Spleen (tissue), 11 donors: ENCODE data around the gene LDHD. TPM values are rescaled to one million over a fixed set of nuclear protein-coding genes. Genes with fewer than 3 reads are reported as not detected.

ENCODE experiments used
- DNase-seq: peaks from one replicate; pipeline ENCODE4 v3.0.0-alpha.2; 2020
- H3K27ac ChIP-seq, 8 donors: fragments of 200-600 bp; sonication (generic) in 7 of 8; 1 replicate in 4 of 8; 2 replicates in 4 of 8; pipeline versions ENCODE4 v1.5.0 to v1.8.0; 2016 to 2021; ENCODE audit warnings: inconsistent platforms in 4 of 8, mild to moderate bottlenecking in 4 of 8, moderate library complexity in 1 of 8
- H3K27me3 ChIP-seq, 7 donors: fragments of 200-600 bp; sonication (generic) in 6 of 7; replicated peaks in 1 of 7; 1 replicate in 4 of 7; 2 replicates in 3 of 7; pipeline versions ENCODE4 v1.5.0 to v1.8.0; 2016 to 2021; ENCODE audit warnings: inconsistent platforms in 3 of 7, mild to moderate bottlenecking in 1 of 7
- H3K36me3 ChIP-seq, 6 donors: fragments of 200-600 bp; sonication (generic) in 5 of 6; 1 replicate in 4 of 6; 2 replicates in 2 of 6; pipeline versions ENCODE4 v1.5.0 to v1.8.0; 2016 to 2021; ENCODE audit warnings: inconsistent platforms in 2 of 6
- H3K4me1 ChIP-seq, 6 donors: fragments of 200-600 bp; sonication (generic) in 5 of 6; 1 replicate in 3 of 6; 2 replicates in 3 of 6; pipeline versions ENCODE4 v1.5.0 to v1.8.0; 2016 to 2021; ENCODE audit warnings: inconsistent platforms in 3 of 6
- H3K4me3 ChIP-seq, 8 donors: fragments of 200-600 bp; sonication (generic) in 7 of 8; 1 replicate in 4 of 8; 2 replicates in 4 of 8; pipeline versions ENCODE4 v1.5.0 to v1.8.0; 2016 to 2021; ENCODE audit warnings: inconsistent platforms in 4 of 8, mild to moderate bottlenecking in 4 of 8, moderate library complexity in 2 of 8
- H3K9me3 ChIP-seq, 8 donors: fragments of 200-600 bp; sonication (generic) in 7 of 8; 1 replicate in 4 of 8; 2 replicates in 4 of 8; pipeline versions ENCODE4 v1.5.0 to v1.8.0; 2016 to 2021; ENCODE audit warnings: inconsistent platforms in 4 of 8
- CTCF ChIP-seq, 11 experiments: fragments of 200-600 bp in 7 of 11; fragments of 450-650 bp in 4 of 11; sonication (generic) in 4 of 11; IDR thresholded peaks in 8 of 11; conservative IDR thresholded peaks in 3 of 11; 1 replicate in 7 of 11; 2 replicates in 4 of 11; pipeline versions ENCODE4 v1.4.0 to v1.8.0; 2016 to 2021; ENCODE audit warnings: antibody characterized with exemption in 11 of 11, inconsistent platforms in 4 of 11, mild to moderate bottlenecking in 1 of 11
- POLR2A ChIP-seq, 3 donors: fragments of 450-650 bp; IDR thresholded peaks; one replicate each; pipeline ENCODE4 v1.5.1; 2017; ENCODE audit warnings: antibody characterized with exemption in 3 of 3, mild to moderate bottlenecking in 1 of 3
- POLR2AphosphoS5 ChIP-seq, 3 donors: sonication (generic); formaldehyde crosslinking; IDR thresholded peaks; one replicate each; pipeline ENCODE4 v1.5.1; 2017; ENCODE audit warnings: antibody characterized with exemption in 3 of 3
- WGBS, 5 donors: extraction: QIAGEN DNeasy Blood & Tissue Kit in 3 of 5; methylation state at CpG; one replicate each; pipeline versions ENCODE4 v1.1.5 to v1.1.7; 2013 to 2018; 5-methylcytosine and 5-hydroxymethylcytosine counted together
- intact Hi-C: fragments of 100-400 bp; cut with DNase I; formaldehyde crosslinking; loops from one replicate; pipeline ENCODE4 v1.15.0; 2023; ENCODE audit warnings: low total_unique reads
- polyA plus RNA-seq, 3 donors: library from polyadenylated mRNA; stranded (reverse); fragments of 200-250 nt; gene quantifications; one replicate each; pipeline ENCODE4 v1.2.1, GENCODE V29; 2013
- total RNA-seq, 7 donors: library from RNA; depleted of rRNA in 3 of 7; stranded (reverse); fragments of >200 nt in 3 of 7; fragmentation: NEBNext Ultra II Directional in 4 of 7; extraction: Animal tissue kit (Norgen Biotek cat#: 25700) in 4 of 7; gene quantifications; one replicate each; pipeline versions ENCODE4 v1.1.0 to v1.2.1, GENCODE V29; 2016 to 2021
- donor health status: healthy with polysubstance abuse.
- donor health status: DM: no; HTN: no; CAD: no; lungs with moderate emphysema.
- donor health status: DM: no; HTN: no; CAD: no.
- donor health status: Bipolar disorder and iron deficiency.
- donor health status: healthy.
- donor health status: DM: no; HTN: no; CAD: no.
- donor health status: DM: yes; HTN: yes; CAD: no.

The LDHD gene
- total and polyA plus RNA-seq, 10 donors, result 0.53 to 3.3 (median 1.1) TPM

- H3K27ac ChIP-seq, result peak overlapping the region in 4 of 8 donors; percentile 11 to 73 (median 62)
- WGBS, 5 donors, result 71 to 86% (median 78%) methylated on average over 14 to 15 of the region's 15 CpGs
These were observed 18.4 kb downstream of the LDHD start for GRCh38 chr16:75097941-75098901.

GRCh38 chr16:75097191-75097761 is 19.3 kb downstream of the LDHD start:
- Histone ChIP-seq H3K4me1 (peaks cover 13 to 32% (median 19%) of the 10 kb centered on the region in 6 donors), H3K27ac (no peak overlapping the region), H3K9me3 (no peaks in the 10 kb centered on the region), H3K36me3 (peaks cover 0 to 23% (median 0%) of the 10 kb centered on the region in 6 donors), H3K4me3 (no peak overlapping the region), H3K27me3 (peaks cover 0 to 33% (median 0%) of the 10 kb centered on the region in 7 donors)
- intact Hi-C loops, result no loop called here
- TF ChIP-seq CTCF (IDR thresholded peaks at IDR 0.05 in 8 of 11, conservative IDR thresholded peaks at IDR 0.05 in 3 of 11) (no peak), POLR2AphosphoS5 (IDR thresholded peaks at IDR 0.05) (no peak), POLR2A (IDR thresholded peaks at IDR 0.05) (no peak)
- 89 to 96% (median 92%) methylated on average over 10 of the region's 10 CpGs for WGBS, 5 donors
- DNase-seq, result no peak

More at GRCh38 chr16:75097941-75098901, 18.4 kb downstream of the LDHD start:
- intact Hi-C loops, result no loop called here
- Histone ChIP-seq H3K27me3 (peaks cover 0 to 41% (median 0%) of the 10 kb centered on the region in 7 donors), H3K4me1 (peaks cover 13 to 32% (median 19%) of the 10 kb centered on the region in 6 donors), H3K4me3 (no peak overlapping the region), H3K36me3 (peaks cover 0 to 23% (median 0%) of the 10 kb centered on the region in 6 donors), H3K9me3 (no peaks in the 10 kb centered on the region)
- no peak for DNase-seq
- TF ChIP-seq POLR2AphosphoS5 (IDR thresholded peaks at IDR 0.05) (no peak), CTCF (IDR thresholded peaks at IDR 0.05 in 8 of 11, conservative IDR thresholded peaks at IDR 0.05 in 3 of 11) (no peak), POLR2A (IDR thresholded peaks at IDR 0.05) (no peak)

- 76 to 89% (median 79%) methylated on average over 6 of the region's 6 CpGs for WGBS, 5 donors
- Histone ChIP-seq H3K9me3 (no peaks in the 10 kb centered on the region), H3K4me1 (peaks cover 13 to 32% (median 19%) of the 10 kb centered on the region in 6 donors), H3K27ac (no peak overlapping the region), H3K36me3 (peaks cover 0 to 23% (median 0%) of the 10 kb centered on the region in 6 donors), H3K27me3 (peaks cover 0 to 27% (median 0%) of the 10 kb centered on the region in 7 donors), H3K4me3 (no peak overlapping the region)
- no peak for DNase-seq
- no peak for TF ChIP-seq POLR2AphosphoS5 (IDR thresholded peaks at IDR 0.05)
- intact Hi-C loops, result no loop called here
These were observed 19.9 kb downstream of the LDHD start for GRCh38 chr16:75096656-75097055.

GRCh38 chr16:75095204-75095621 is 21.4 kb downstream of the LDHD start:
- DNase-seq, result no peak
- H3K27ac ChIP-seq, result no peak overlapping the region
- TF ChIP-seq POLR2A (IDR thresholded peaks at IDR 0.05) (no peak), POLR2AphosphoS5 (IDR thresholded peaks at IDR 0.05) (no peak), CTCF (IDR thresholded peaks at IDR 0.05 in 8 of 11, conservative IDR thresholded peaks at IDR 0.05 in 3 of 11) (no peak)
- 82 to 93% (median 88%) methylated on average over 13 to 14 of the region's 14 CpGs for WGBS, 5 donors
- peaks cover 10 to 27% (median 15%) of the 10 kb centered on the region in 6 donors for H3K4me1 ChIP-seq
- no peaks in the 10 kb centered on the region for H3K9me3 ChIP-seq
- no peak overlapping the region for H3K4me3 ChIP-seq
- H3K27me3 ChIP-seq, result peaks cover 0 to 27% (median 0%) of the 10 kb centered on the region in 7 donors
- H3K36me3 ChIP-seq, result peaks cover 0 to 23% (median 0%) of the 10 kb centered on the region in 6 donors
- intact Hi-C loops, result no loop called here
